Measurements from ENCODE around the gene ZFYVE27. TPM values are rescaled to one million over a fixed set of nuclear protein-coding genes. Genes with fewer than 3 reads are reported as not detected.

Gene ZFYVE27
- total and polyA plus RNA-seq, 10 of the 15 experiments (the other 5 are each of a cell fraction or from before 2014, with no cell fraction given), result 1.1 to 28.9 (median 21.4) TPM

DNA sequence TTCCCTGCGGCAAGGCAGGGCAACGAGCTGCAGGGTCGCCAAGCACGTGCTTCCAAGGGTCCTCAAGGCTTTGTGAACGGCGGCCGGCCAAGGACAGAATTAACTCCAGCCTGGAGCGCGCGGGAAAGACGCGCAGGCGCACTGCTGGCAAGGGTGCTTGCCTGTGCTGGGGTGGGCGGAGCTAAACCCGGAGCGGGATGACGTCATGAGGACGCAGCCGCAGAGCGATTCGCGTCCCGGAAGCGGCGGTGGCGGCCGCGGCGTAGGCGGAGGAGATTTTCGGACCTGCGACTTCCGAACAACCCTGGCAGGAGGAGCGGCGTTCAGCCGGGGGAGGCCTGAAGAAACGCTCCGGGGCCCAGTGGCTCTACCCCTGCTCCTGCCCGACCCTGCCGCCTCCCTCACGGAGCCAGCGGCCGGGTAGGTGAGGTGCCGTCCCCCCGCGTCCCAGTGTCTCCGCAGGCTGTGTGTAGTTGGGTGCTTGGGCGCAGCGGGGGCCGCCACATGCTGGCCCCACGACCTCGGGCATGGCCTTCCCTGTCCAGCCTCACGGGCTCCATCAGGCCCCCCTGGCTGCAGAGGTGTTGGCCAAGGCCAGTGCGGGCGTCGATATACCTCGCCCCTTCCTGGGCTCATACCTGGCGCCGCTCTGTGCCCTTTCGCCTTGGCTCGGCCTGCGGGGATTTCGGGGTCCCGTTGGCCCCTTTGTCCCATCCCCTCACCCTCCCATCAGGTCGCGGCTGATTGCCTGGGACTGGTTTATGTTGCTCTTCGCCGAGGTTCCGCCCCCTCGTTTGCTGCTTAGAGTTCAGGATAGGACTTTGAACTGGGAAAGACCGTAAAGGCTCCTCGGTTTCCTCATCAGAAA lies at the start of gene ZFYVE27 (continued):
- TF ChIP-seq, protein P1, sequence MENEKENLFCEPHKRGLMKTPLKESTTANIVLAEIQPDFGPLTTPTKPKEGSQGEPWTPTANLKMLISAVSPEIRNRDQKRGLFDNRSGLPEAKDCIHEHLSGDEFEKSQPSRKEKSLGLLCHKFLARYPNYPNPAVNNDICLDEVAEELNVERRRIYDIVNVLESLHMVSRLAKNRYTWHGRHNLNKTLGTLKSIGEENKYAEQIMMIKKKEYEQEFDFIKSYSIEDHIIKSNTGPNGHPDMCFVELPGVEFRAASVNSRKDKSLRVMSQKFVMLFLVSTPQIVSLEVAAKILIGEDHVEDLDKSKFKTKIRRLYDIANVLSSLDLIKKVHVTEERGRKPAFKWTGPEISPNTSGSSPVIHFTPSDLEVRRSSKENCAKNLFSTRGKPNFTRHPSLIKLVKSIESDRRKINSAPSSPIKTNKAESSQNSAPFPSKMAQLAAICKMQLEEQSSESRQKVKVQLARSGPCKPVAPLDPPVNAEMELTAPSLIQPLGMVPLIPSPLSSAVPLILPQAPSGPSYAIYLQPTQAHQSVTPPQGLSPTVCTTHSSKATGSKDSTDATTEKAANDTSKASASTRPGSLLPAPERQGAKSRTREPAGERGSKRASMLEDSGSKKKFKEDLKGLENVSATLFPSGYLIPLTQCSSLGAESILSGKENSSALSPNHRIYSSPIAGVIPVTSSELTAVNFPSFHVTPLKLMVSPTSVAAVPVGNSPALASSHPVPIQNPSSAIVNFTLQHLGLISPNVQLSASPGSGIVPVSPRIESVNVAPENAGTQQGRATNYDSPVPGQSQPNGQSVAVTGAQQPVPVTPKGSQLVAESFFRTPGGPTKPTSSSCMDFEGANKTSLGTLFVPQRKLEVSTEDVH (IDR thresholded peaks at IDR 0.05; ENCODE audit: low read depth, partially characterized antibody), result no peak
- no peak for TF ChIP-seq WRNIP1 (IDR thresholded peaks at IDR 0.05; ENCODE audit: borderline replicate concordance, low read depth, low read length)
- peak; percentile 82 for TF ChIP-seq NR2F1 (conservative IDR thresholded peaks at IDR 0.05)
- no peak for TF ChIP-seq JUNB (IDR thresholded peaks at IDR 0.05)
- no peak for TF ChIP-seq ZSCAN29 (IDR thresholded peaks at IDR 0.05)
- TF ChIP-seq, protein P2, sequence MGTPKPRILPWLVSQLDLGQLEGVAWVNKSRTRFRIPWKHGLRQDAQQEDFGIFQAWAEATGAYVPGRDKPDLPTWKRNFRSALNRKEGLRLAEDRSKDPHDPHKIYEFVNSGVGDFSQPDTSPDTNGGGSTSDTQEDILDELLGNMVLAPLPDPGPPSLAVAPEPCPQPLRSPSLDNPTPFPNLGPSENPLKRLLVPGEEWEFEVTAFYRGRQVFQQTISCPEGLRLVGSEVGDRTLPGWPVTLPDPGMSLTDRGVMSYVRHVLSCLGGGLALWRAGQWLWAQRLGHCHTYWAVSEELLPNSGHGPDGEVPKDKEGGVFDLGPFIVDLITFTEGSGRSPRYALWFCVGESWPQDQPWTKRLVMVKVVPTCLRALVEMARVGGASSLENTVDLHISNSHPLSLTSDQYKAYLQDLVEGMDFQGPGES (IDR thresholded peaks at IDR 0.05), result no peak
- no peak for TF ChIP-seq BCL11A (IDR thresholded peaks at IDR 0.05; ENCODE audit: low read depth, low read length)
- TF ChIP-seq SMARCA5 (IDR thresholded peaks at IDR 0.05), result peak; percentile 84
- no peak for TF ChIP-seq NFYA (IDR thresholded peaks at IDR 0.05; ENCODE audit: borderline replicate concordance, low read depth, low read length)
- TF ChIP-seq CREB1 (IDR thresholded peaks at IDR 0.05; ENCODE audit: low read depth), result peak; percentile 93
- TF ChIP-seq MTA2 (IDR thresholded peaks at IDR 0.05; ENCODE audit: low read depth), result no peak
- peak; percentile 78 for TF ChIP-seq SMAD5 (IDR thresholded peaks at IDR 0.05; ENCODE audit: low read depth)
- no peak for TF ChIP-seq ASH2L (IDR thresholded peaks at IDR 0.05; ENCODE audit: borderline replicate concordance, low read depth)
- no peak for TF ChIP-seq NR2C1 (IDR thresholded peaks at IDR 0.05)
- peak; percentile 78; the same call in 1 of the 2 replicates for TF ChIP-seq BACH1 (IDR thresholded peaks at IDR 0.05; ENCODE audit: borderline replicate concordance)
- peak; percentile 12; the same call in 1 of the 2 replicates for TF ChIP-seq MXI1 (IDR thresholded peaks at IDR 0.05; ENCODE audit: low read depth, low read length)
- peak; percentile 81 for TF ChIP-seq DPF2 (IDR thresholded peaks at IDR 0.05)
- no peak for TF ChIP-seq NFYB (IDR thresholded peaks at IDR 0.05; ENCODE audit: insufficient read depth, low read depth, low read length)
- TF ChIP-seq SP1 (IDR thresholded peaks at IDR 0.05; ENCODE audit: low read depth, low read length), result peak; percentile 49
- TF ChIP-seq GATAD2B (conservative IDR thresholded peaks at IDR 0.05; ENCODE audit: low read depth), result peak; percentile 87; the same call in 1 of the 2 replicates
- peak in 1 of 2 experiments; percentile 45; a peak in 2 of 4 replicates for TF ChIP-seq IKZF2 (IDR thresholded peaks at IDR 0.05)
- TF ChIP-seq RELA (IDR thresholded peaks at IDR 0.05; ENCODE audit: borderline replicate concordance, partially characterized antibody), result peak; percentile 12
- TF ChIP-seq, protein P3, sequence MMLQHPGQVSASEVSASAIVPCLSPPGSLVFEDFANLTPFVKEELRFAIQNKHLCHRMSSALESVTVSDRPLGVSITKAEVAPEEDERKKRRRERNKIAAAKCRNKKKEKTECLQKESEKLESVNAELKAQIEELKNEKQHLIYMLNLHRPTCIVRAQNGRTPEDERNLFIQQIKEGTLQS (IDR thresholded peaks at IDR 0.05; ENCODE audit: borderline replicate concordance, extremely low read depth, low read depth, low read length), result no peak
- TF ChIP-seq, protein P4, sequence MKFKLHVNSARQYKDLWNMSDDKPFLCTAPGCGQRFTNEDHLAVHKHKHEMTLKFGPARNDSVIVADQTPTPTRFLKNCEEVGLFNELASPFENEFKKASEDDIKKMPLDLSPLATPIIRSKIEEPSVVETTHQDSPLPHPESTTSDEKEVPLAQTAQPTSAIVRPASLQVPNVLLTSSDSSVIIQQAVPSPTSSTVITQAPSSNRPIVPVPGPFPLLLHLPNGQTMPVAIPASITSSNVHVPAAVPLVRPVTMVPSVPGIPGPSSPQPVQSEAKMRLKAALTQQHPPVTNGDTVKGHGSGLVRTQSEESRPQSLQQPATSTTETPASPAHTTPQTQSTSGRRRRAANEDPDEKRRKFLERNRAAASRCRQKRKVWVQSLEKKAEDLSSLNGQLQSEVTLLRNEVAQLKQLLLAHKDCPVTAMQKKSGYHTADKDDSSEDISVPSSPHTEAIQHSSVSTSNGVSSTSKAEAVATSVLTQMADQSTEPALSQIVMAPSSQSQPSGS (IDR thresholded peaks at IDR 0.05; ENCODE audit: low read length), result 0 out of 2 replicates have a peak, but pooled peaks have one; percentile 69
- TF ChIP-seq, protein P5, sequence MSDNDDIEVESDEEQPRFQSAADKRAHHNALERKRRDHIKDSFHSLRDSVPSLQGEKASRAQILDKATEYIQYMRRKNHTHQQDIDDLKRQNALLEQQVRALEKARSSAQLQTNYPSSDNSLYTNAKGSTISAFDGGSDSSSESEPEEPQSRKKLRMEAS (IDR thresholded peaks at IDR 0.05; ENCODE audit: low read depth, low read length), result peak; percentile 99
- TF ChIP-seq CBX3 (IDR thresholded peaks at IDR 0.05; ENCODE audit: borderline replicate concordance, low read depth), result no peak
